Gastrocnemius medialis (tissue), 4 donors: ENCODE results near the gene EYA4. TPM values are rescaled to one million over a fixed set of nuclear protein-coding genes. Genes with fewer than 3 reads are reported as not detected.

Experiments
- ATAC-seq, 2 donors: fragments of 150-250 bp; one replicate each; pipeline ENCODE4 v1.9.1; 2016
- DNase-seq, 2 donors: peaks; one replicate each; pipeline ENCODE4 v3.0.0-alpha.2; 2019
- H3K27ac ChIP-seq, 4 donors: fragments of 200-600 bp; sonication (generic); 1 replicate in 1 of 4; 2 replicates in 3 of 4; pipeline ENCODE4 v1.5.1; 2016 to 2018; ENCODE audit warnings: mild to moderate bottlenecking in 2 of 4, moderate library complexity in 1 of 4
- H3K27me3 ChIP-seq, 3 donors: fragments of 200-600 bp; sonication (generic) in 2 of 3; 1 replicate in 1 of 3; 2 replicates in 2 of 3; pipeline versions ENCODE4 v1.5.1 to v1.6.0; 2016 to 2019; ENCODE audit warnings: mild to moderate bottlenecking in 1 of 3, moderate library complexity in 1 of 3
- H3K36me3 ChIP-seq, 2 donors: fragments of 200-600 bp; sonication (generic) in 1 of 2; one replicate each; pipeline ENCODE4 v1.5.1; 2017 to 2018
- H3K4me1 ChIP-seq, 2 donors: fragments of 200-600 bp; sonication (generic) in 1 of 2; one replicate each; pipeline ENCODE4 v1.5.1; 2016 to 2017; ENCODE audit warnings: mild to moderate bottlenecking in 2 of 2
- H3K4me3 ChIP-seq, 4 donors: fragments of 200-600 bp; sonication (generic) in 3 of 4; 1 replicate in 1 of 4; 2 replicates in 3 of 4; pipeline ENCODE4 v1.5.1; 2016 to 2019; ENCODE audit warnings: mild to moderate bottlenecking in 2 of 4
- H3K9me3 ChIP-seq, 3 donors: fragments of 200-600 bp; sonication (generic) in 2 of 3; 1 replicate in 1 of 3; 2 replicates in 2 of 3; pipeline ENCODE4 v1.5.1; 2016 to 2019
- CTCF ChIP-seq, 5 experiments: fragments of 450-650 bp in 3 of 5; fragments of 200-600 bp in 2 of 5; sonication (generic) in 2 of 5; IDR thresholded peaks in 4 of 5; conservative IDR thresholded peaks in 1 of 5; 1 replicate in 4 of 5; 2 replicates in 1 of 5; pipeline ENCODE4 v1.5.1; 2016 to 2019; ENCODE audit warnings: antibody characterized with exemption in 5 of 5, mild to moderate bottlenecking in 3 of 5, moderate library complexity in 3 of 5
- POLR2A ChIP-seq, 2 donors: fragments of 450-650 bp; IDR thresholded peaks; one replicate each; pipeline ENCODE4 v1.6.1; 2017; ENCODE audit warnings: antibody characterized with exemption in 2 of 2, mild to moderate bottlenecking in 2 of 2, moderate library complexity in 2 of 2
- in situ Hi-C, 4 donors: fragments of 200-750 bp; cut with MboI; loops; one replicate each; pipeline versions ENCODE4 v1.15.0 to v1.8.0; 2017; ENCODE audit warnings: low sequenced_read_pairs in 4 of 4
- intact Hi-C: fragments of 100-400 bp; cut with DNase I; formaldehyde crosslinking; loops from one replicate; pipeline ENCODE4 v1.15.1; 2023; ENCODE audit warnings: low total_unique reads
- total RNA-seq, 4 donors: library from RNA; depleted of rRNA; stranded (reverse); fragments of >200 nt; gene quantifications; one replicate each; pipeline versions ENCODE4 v1.1.0 to v1.2.3, GENCODE V29; 2016

The EYA4 gene
- total RNA-seq, 4 donors from 2014 or later, result 33.7 to 110 (median 62.1) TPM

GRCh38 chr6:133460101-133460500 is 218.9 kb downstream of the EYA4 start:
- Histone ChIP-seq H3K4me3 (no peak overlapping the region), H3K27ac (no peak overlapping the region), H3K9me3 (no peaks in the 10 kb centered on the region), H3K4me1 (peaks cover 0 to 5% of the 10 kb centered on the region in 2 donors), H3K36me3 (peaks cover 0 to 18% of the 10 kb centered on the region in 2 donors), H3K27me3 (no peaks in the 10 kb centered on the region)
- no peak for DNase-seq
- in situ Hi-C loops, result no loop called here
- intact Hi-C loops, result loop anchor here (1.0 kb wide), 1 partner anchor 156 kb away; no protein-coding TSS in a partner anchor
- no peak for ATAC-seq
- TF ChIP-seq CTCF (IDR thresholded peaks at IDR 0.05 in 4 of 5, conservative IDR thresholded peaks at IDR 0.05 in 1 of 5) (no peak), POLR2A (IDR thresholded peaks at IDR 0.05) (no peak)

GRCh38 chr6:133463790-133464189 is 222.6 kb downstream of the EYA4 start:
- Histone ChIP-seq H3K36me3 (peaks cover 0 to 22% of the 10 kb centered on the region in 2 donors), H3K27me3 (no peaks in the 10 kb centered on the region), H3K4me1 (peaks cover 0 to 5% of the 10 kb centered on the region in 2 donors), H3K9me3 (no peaks in the 10 kb centered on the region), H3K4me3 (no peak overlapping the region), H3K27ac (no peak overlapping the region)
- in situ Hi-C loops, result no loop called here
- TF ChIP-seq POLR2A (IDR thresholded peaks at IDR 0.05) (no peak), CTCF (IDR thresholded peaks at IDR 0.05 in 4 of 5, conservative IDR thresholded peaks at IDR 0.05 in 1 of 5) (no peak)
- ATAC-seq, result no peak
- no peak for DNase-seq
- intact Hi-C loops, result no loop called here

GRCh38 chr6:133466680-133467079 is 225.5 kb downstream of the EYA4 start:
- Histone ChIP-seq H3K36me3 (peaks cover 0 to 29% of the 10 kb centered on the region in 2 donors), H3K9me3 (no peaks in the 10 kb centered on the region), H3K27ac (no peak overlapping the region), H3K27me3 (no peaks in the 10 kb centered on the region), H3K4me1 (no peaks in the 10 kb centered on the region), H3K4me3 (no peak overlapping the region)
- in situ Hi-C loops, result no loop called here
- intact Hi-C loops, result no loop called here
- ATAC-seq (no peak), DNase-seq (no peak)
- TF ChIP-seq POLR2A (IDR thresholded peaks at IDR 0.05) (no peak), CTCF (IDR thresholded peaks at IDR 0.05 in 4 of 5, conservative IDR thresholded peaks at IDR 0.05 in 1 of 5) (no peak)

GRCh38 chr6:133467231-133467981 is 226.2 kb downstream of the EYA4 start:
- Histone ChIP-seq H3K36me3 (peaks cover 0 to 28% of the 10 kb centered on the region in 2 donors), H3K27me3 (no peaks in the 10 kb centered on the region), H3K27ac (no peak overlapping the region), H3K9me3 (no peaks in the 10 kb centered on the region), H3K4me3 (no peak overlapping the region), H3K4me1 (no peaks in the 10 kb centered on the region)
- no peak for ATAC-seq
- in situ Hi-C loops, result no loop called here
- TF ChIP-seq CTCF (IDR thresholded peaks at IDR 0.05 in 4 of 5, conservative IDR thresholded peaks at IDR 0.05 in 1 of 5) (no peak), POLR2A (IDR thresholded peaks at IDR 0.05) (no peak)
- intact Hi-C loops, result no loop called here
- DNase-seq, result no peak
